PC-3 (cell line): ENCODE data around the gene SMYD3.

ENCODE experiments used
- EZH2 ChIP-seq: fragments of 300-600 bp; sonication (generic); IDR thresholded peaks from one replicate; pipeline ENCODE4 v1.6.1; 2017; ENCODE audit warnings: antibody characterized with exemption, mild to moderate bottlenecking, low read length; ENCODE audit not compliant: unreplicated experiment
- EZH2phosphoT487 ChIP-seq: fragments of 300-600 bp; sonication (generic); IDR thresholded peaks from 2 replicates; pipeline ENCODE4 v1.6.1; 2018; ENCODE audit warnings: mild to moderate bottlenecking, antibody characterized with exemption, low read length, borderline replicate concordance
- TF ChIP-seq, protein P1 (sequence below): fragments of 300-600 bp; sonication (generic); conservative IDR thresholded peaks from 2 replicates; pipeline ENCODE4 v1.5.1; 2017; ENCODE audit warnings: antibody characterized with exemption, low read depth, mild to moderate bottlenecking, low read length

DNA sequence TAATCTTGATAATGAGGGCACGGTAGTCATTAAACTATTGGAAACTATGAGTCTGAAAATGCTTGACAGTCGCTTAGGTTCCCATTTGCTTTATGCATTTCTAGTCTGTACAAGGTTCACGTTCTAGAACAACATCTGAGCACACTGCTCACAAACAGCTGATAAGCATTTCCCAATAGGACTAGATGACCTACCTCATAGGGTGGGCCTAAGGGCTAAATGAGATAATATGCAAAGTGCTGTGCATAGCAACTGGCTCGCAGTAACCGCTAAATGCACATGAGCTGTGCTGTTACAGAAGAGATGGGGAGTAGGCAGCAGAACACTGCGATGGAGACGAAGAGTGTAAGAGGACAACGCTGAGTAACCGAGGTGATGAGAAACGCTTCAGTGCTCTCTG lies 628.0 kb downstream of the SMYD3 start:
- TF ChIP-seq, protein P1, sequence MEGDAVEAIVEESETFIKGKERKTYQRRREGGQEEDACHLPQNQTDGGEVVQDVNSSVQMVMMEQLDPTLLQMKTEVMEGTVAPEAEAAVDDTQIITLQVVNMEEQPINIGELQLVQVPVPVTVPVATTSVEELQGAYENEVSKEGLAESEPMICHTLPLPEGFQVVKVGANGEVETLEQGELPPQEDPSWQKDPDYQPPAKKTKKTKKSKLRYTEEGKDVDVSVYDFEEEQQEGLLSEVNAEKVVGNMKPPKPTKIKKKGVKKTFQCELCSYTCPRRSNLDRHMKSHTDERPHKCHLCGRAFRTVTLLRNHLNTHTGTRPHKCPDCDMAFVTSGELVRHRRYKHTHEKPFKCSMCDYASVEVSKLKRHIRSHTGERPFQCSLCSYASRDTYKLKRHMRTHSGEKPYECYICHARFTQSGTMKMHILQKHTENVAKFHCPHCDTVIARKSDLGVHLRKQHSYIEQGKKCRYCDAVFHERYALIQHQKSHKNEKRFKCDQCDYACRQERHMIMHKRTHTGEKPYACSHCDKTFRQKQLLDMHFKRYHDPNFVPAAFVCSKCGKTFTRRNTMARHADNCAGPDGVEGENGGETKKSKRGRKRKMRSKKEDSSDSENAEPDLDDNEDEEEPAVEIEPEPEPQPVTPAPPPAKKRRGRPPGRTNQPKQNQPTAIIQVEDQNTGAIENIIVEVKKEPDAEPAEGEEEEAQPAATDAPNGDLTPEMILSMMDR: no peak
- TF ChIP-seq EZH2: no peak
- no peak for TF ChIP-seq EZH2phosphoT487
